DOHH2 (cell line): ENCODE measurements around the gene NKAIN2.

Source experiments
- H3F3A ChIP-seq: fragments of 200-600 bp; sonication (generic), shearing (Covaris generic); 2 replicates; pipeline ENCODE4 v1.6.0; 2016; ENCODE audit warnings: antibody characterized with exemption, mild to moderate bottlenecking; ENCODE audit not compliant: control insufficient read depth, insufficient read depth
- H3K27ac ChIP-seq: fragments of 200-600 bp; sonication (generic); 2 replicates; pipeline ENCODE4 v1.5.1; 2014; ENCODE audit warnings: low read depth, mild to moderate bottlenecking, low read length, moderate library complexity
- H3K27me3 ChIP-seq: fragments of 200-600 bp; sonication (generic); 2 replicates; pipeline ENCODE4 v1.6.1; 2014; ENCODE audit warnings: mild to moderate bottlenecking, low read length, mixed read lengths; ENCODE audit not compliant: control insufficient read depth
- H3K36me3 ChIP-seq: fragments of 200-600 bp; sonication (generic); 2 replicates; pipeline ENCODE4 v1.6.1; 2014; ENCODE audit warnings: mild to moderate bottlenecking, low read length, moderate library complexity, mixed read lengths; ENCODE audit not compliant: control insufficient read depth
- H3K4me1 ChIP-seq: fragments of 200-600 bp; sonication (generic); 2 replicates; pipeline ENCODE4 v1.6.1; 2014; ENCODE audit warnings: mild to moderate bottlenecking, low read length, mixed read lengths; ENCODE audit not compliant: control insufficient read depth
- H3K4me2 ChIP-seq: fragments of 200-600 bp; sonication (generic); 2 replicates; pipeline ENCODE4 v1.6.0; 2014; ENCODE audit warnings: mild to moderate bottlenecking, low read length, moderate library complexity
- H3K4me3 ChIP-seq: fragments of 200-600 bp; sonication (generic); 2 replicates; pipeline ENCODE4 v1.5.1; 2014; ENCODE audit warnings: mild to moderate bottlenecking, low read length, mixed read lengths
- H3K79me2 ChIP-seq: fragments of 200-600 bp; sonication (generic); 2 replicates; pipeline ENCODE4 v1.6.1; 2014; ENCODE audit warnings: mild to moderate bottlenecking, low read length, mixed read lengths; ENCODE audit not compliant: control insufficient read depth
- H3K9me2 ChIP-seq: fragments of 200-600 bp; sonication (generic); replicated peaks from 2 replicates; pipeline ENCODE4 v1.6.1; 2014; ENCODE audit warnings: mild to moderate bottlenecking, low read length, mixed read lengths; ENCODE audit not compliant: control insufficient read depth
- H3K9me3 ChIP-seq: fragments of 200-600 bp; sonication (generic); 2 replicates; pipeline ENCODE4 v1.6.1; 2014; ENCODE audit warnings: antibody characterized with exemption, low read length, mixed read lengths; ENCODE audit not compliant: control insufficient read depth, insufficient read depth
- H4K20me1 ChIP-seq: fragments of 200-600 bp; sonication (generic); 2 replicates; pipeline ENCODE4 v1.6.0; 2014; ENCODE audit warnings: low read depth, mild to moderate bottlenecking, antibody characterized with exemption, low read length, moderate library complexity; ENCODE audit not compliant: control insufficient read depth, insufficient read depth
- EZH2phosphoT487 ChIP-seq: fragments of 200-600 bp; sonication (generic); IDR thresholded peaks from 2 replicates; pipeline ENCODE4 v1.6.1; 2017; ENCODE audit warnings: borderline replicate concordance, mild to moderate bottlenecking, antibody characterized with exemption, low read length, moderate library complexity, mixed read lengths
- TF ChIP-seq, protein P1 (sequence below): fragments of 200-600 bp; sonication (generic); IDR thresholded peaks from one replicate; pipeline ENCODE4 v1.5.1; 2014; ENCODE audit warnings: antibody characterized with exemption, mild to moderate bottlenecking, low read depth, low read length; ENCODE audit not compliant: poor library complexity, severe bottlenecking

Gene NKAIN2

DNA sequence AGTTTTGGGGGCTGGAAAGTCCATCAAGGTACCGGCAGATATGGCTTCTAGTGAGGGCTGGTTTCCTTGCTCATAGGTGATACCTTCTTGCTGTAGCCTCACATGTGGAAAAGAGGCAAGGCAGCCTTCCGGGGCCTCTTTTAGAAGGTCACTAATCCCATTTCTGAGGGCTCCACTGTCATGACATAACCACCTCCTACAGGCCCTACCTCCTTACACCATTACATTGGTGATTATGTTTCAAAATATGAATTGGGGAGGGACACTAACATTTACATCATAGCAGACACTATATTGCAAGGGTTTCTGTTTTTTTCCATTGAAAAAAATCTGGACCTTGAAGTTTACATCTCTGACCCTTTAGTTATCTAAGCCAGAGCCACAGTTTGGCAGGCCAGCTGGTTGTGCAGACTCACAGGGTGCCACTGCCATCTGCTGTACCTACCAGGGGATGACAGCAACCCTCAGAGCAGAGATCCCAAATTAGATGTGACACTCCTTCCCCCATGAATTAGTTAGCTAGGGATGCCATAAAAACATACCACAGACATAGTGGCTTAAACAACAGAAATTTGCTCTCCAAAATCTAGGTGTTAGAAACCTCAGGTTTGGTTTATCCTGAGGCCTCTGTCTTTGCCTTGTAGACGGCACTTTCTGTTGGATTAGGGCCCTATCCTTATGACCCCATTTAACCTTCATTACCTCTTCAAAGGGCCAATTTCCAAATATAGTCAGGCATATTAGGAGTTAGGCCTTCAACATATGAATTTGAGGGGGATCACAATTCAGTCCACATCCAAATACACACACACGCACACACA is 992.2 kb downstream of the NKAIN2 start:
- Histone ChIP-seq H4K20me1 (no peaks in the 10 kb centered on the region), H3K27ac (no peak overlapping the region), H3K9me2 (no peaks in the 10 kb centered on the region), H3K4me2 (no peak overlapping the region), H3K4me3 (no peak overlapping the region), H3K27me3 (no peaks in the 10 kb centered on the region), H3K79me2 (no peaks in the 10 kb centered on the region), H3K36me3 (no peaks in the 10 kb centered on the region), H3K4me1 (no peaks in the 10 kb centered on the region), H3K9me3 (no peaks in the 10 kb centered on the region), H3F3A (no peaks in the 10 kb centered on the region)
- TF ChIP-seq EZH2phosphoT487: no peak
- TF ChIP-seq, protein P1, sequence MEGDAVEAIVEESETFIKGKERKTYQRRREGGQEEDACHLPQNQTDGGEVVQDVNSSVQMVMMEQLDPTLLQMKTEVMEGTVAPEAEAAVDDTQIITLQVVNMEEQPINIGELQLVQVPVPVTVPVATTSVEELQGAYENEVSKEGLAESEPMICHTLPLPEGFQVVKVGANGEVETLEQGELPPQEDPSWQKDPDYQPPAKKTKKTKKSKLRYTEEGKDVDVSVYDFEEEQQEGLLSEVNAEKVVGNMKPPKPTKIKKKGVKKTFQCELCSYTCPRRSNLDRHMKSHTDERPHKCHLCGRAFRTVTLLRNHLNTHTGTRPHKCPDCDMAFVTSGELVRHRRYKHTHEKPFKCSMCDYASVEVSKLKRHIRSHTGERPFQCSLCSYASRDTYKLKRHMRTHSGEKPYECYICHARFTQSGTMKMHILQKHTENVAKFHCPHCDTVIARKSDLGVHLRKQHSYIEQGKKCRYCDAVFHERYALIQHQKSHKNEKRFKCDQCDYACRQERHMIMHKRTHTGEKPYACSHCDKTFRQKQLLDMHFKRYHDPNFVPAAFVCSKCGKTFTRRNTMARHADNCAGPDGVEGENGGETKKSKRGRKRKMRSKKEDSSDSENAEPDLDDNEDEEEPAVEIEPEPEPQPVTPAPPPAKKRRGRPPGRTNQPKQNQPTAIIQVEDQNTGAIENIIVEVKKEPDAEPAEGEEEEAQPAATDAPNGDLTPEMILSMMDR: no peak

DNA sequence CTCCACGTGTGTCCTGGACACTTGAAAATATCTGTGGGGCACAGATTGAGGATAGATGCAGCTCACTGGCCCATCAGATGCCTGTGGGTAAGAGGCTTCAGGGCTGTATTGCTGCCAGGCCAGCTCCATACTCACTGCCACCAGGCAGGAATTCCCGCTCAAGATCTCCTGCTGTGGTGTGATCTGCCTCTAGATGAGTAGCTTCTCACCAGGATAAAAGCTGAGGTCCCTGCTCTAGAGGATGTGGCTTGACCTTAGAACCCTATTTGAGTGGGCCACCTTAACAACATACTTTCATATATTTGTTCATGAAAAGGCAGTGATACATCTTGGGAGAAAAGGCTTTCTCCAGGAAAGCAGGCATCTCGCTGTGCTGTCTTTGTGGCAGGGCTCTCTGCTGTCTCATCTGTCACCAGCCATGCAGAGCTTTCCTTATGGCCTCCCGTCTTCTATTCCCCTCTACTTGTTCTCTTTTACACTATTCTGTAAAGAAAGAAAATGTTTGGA is 992.9 kb downstream of the NKAIN2 start:
- no peak overlapping the region for H3K4me3 ChIP-seq
- H3K27me3 ChIP-seq: no peaks in the 10 kb centered on the region
- no peaks in the 10 kb centered on the region for H3K9me2 ChIP-seq
- H3F3A ChIP-seq: no peaks in the 10 kb centered on the region
- no peaks in the 10 kb centered on the region for H3K4me1 ChIP-seq
- H4K20me1 ChIP-seq: no peaks in the 10 kb centered on the region
- no peak for TF ChIP-seq EZH2phosphoT487
- TF ChIP-seq, protein P1: no peak
- H3K27ac ChIP-seq: no peak overlapping the region
- H3K4me2 ChIP-seq: no peak overlapping the region
- H3K79me2 ChIP-seq: no peaks in the 10 kb centered on the region
- no peaks in the 10 kb centered on the region for H3K36me3 ChIP-seq
- H3K9me3 ChIP-seq: no peaks in the 10 kb centered on the region

DNA sequence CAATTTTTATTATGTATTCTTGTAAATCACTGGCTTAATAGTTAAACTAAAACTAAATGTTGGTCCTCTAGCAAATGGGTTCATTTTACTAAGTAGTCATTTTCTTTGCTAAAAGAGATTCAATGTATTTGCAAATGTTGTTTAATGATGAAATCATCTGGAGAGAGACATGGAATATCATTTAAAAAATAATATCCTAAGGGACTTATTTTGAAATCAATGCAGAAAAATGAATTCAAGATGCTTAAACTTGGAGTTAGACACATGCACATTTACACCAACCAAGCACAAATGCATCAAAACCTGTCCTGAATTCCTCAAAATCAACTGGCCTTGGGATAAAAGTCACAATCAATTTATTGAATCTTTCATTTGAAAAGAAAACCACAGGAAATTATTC is 993.6 kb downstream of the NKAIN2 start:
- no peaks in the 10 kb centered on the region for H3K9me2 ChIP-seq
- no peaks in the 10 kb centered on the region for H3K36me3 ChIP-seq
- H3K9me3 ChIP-seq: no peaks in the 10 kb centered on the region
- H3K27ac ChIP-seq: no peak overlapping the region
- no peaks in the 10 kb centered on the region for H3K4me1 ChIP-seq
- no peaks in the 10 kb centered on the region for H4K20me1 ChIP-seq
- H3K79me2 ChIP-seq: no peaks in the 10 kb centered on the region
- H3K4me3 ChIP-seq: no peak overlapping the region
- TF ChIP-seq, protein P1: no peak
- TF ChIP-seq EZH2phosphoT487: no peak
- no peaks in the 10 kb centered on the region for H3K27me3 ChIP-seq
- H3K4me2 ChIP-seq: no peak overlapping the region
- no peaks in the 10 kb centered on the region for H3F3A ChIP-seq
